Measurements from ENCODE around the gene PPIF.

GRCh38 chr10:79376078-79376628 lies 28.9 kb downstream of the PPIF start:
- no peak for TF ChIP-seq CTCF (optimal IDR thresholded peaks at IDR 0.05 in 1 of 3, IDR thresholded peaks at IDR 0.05 in 1 of 3, conservative IDR thresholded peaks at IDR 0.05 in 1 of 3; ENCODE audit: extremely low read depth in 1 of 3, insufficient read depth in 2 of 3, low read length in 3 of 3)
- no peak for TF ChIP-seq EZH2 (IDR thresholded peaks at IDR 0.05; ENCODE audit: low read length)

Data from keratinocyte (primary cell).